ENCODE results near the gene IBTK. TPM values are rescaled to one million over a fixed set of nuclear protein-coding genes. Genes with fewer than 3 reads are reported as not detected.

The IBTK gene
- total and polyA plus RNA-seq, 2 of the 4 experiments (the other 2 are of a cell fraction), result 9.7 to 45.0 TPM

GRCh38 chr6:82217018-82217586 is 30.4 kb downstream of the IBTK start:
- H2BK120ac ChIP-seq (ENCODE audit: low read depth, low read length), result no peak overlapping the region
- no peak overlapping the region for H3K27ac ChIP-seq (ENCODE audit: insufficient read depth, low read length)
- TF ChIP-seq NFE2L2 (IDR thresholded peaks at IDR 0.05; ENCODE audit: low read depth, low read length), result no peak
- no peak for TF ChIP-seq USF2 (IDR thresholded peaks at IDR 0.05; ENCODE audit: low read depth, low read length)
- no peak for TF ChIP-seq BHLHE40 (IDR thresholded peaks at IDR 0.05; ENCODE audit: low read depth, low read length)
- no peak for TF ChIP-seq MAFK (IDR thresholded peaks at IDR 0.05; ENCODE audit: low read depth, low read length)
- TF ChIP-seq RCOR1 (IDR thresholded peaks at IDR 0.05; ENCODE audit: insufficient replicate concordance, low read length), result no peak
- TF ChIP-seq CTCF (conservative IDR thresholded peaks at IDR 0.05; ENCODE audit: low read depth, low read length), result no peak
- no peak for TF ChIP-seq CHD1 (IDR thresholded peaks at IDR 0.05; ENCODE audit: low read depth, low read length)
- no peak for TF ChIP-seq POLR2A (IDR thresholded peaks at IDR 0.05; ENCODE audit: low read depth, low read length)
- no peak for TF ChIP-seq CEBPB (IDR thresholded peaks at IDR 0.05; ENCODE audit: low read depth, low read length)
- no peak for TF ChIP-seq RFX5 (IDR thresholded peaks at IDR 0.05; ENCODE audit: low read depth, low read length)
- TF ChIP-seq MAZ (IDR thresholded peaks at IDR 0.05; ENCODE audit: borderline replicate concordance, low read depth, low read length), result no peak
- no peak for TF ChIP-seq RAD21 (IDR thresholded peaks at IDR 0.05; ENCODE audit: low read length)
- no peak for TF ChIP-seq ELK1 (IDR thresholded peaks at IDR 0.05; ENCODE audit: borderline replicate concordance, low read depth, low read length)
- no peak for TF ChIP-seq FOS (IDR thresholded peaks at IDR 0.05; ENCODE audit: low read depth, low read length)
- no peak for TF ChIP-seq SMC3 (IDR thresholded peaks at IDR 0.05; ENCODE audit: low read depth, low read length)
- TF ChIP-seq MXI1 (IDR thresholded peaks at IDR 0.05; ENCODE audit: borderline replicate concordance, low read depth, low read length), result no peak
- no peaks in the 10 kb centered on the region for H3K9me1 ChIP-seq (ENCODE audit: insufficient read depth, low read length)
- no peak overlapping the region for H3K4me2 ChIP-seq (ENCODE audit: low read depth, low read length)
- H2BK5ac ChIP-seq (ENCODE audit: low read depth, low read length, poor library complexity, severe bottlenecking), result no peak overlapping the region
- H3K79me1 ChIP-seq (ENCODE audit: low read depth in 1 of 2, low read length in 2 of 2), result peaks cover 10 to 11% of the 10 kb centered on the region in 2 experiments; a peak in 2 of 4 replicates
- in situ Hi-C loops (cut with MboI; ENCODE audit: low sequenced_read_pairs) (no loop called here), dilution Hi-C loops (cut with HindIII; ENCODE audit: low sequenced_read_pairs, unreplicated experiment) (no loop called here), intact Hi-C loops (cut with micrococcal nuclease) (no loop called here)
- no peaks in the 10 kb centered on the region for H3K4me1 ChIP-seq (ENCODE audit: control insufficient read depth, insufficient read depth, low read length)
- BruUV-seq (replicated peaks), result no TSS peak
- no peak overlapping the region for H2AFZ ChIP-seq (replicated peaks; ENCODE audit: low read length, poor library complexity)
- H4K8ac ChIP-seq (ENCODE audit: low read depth in 2 of 2, low read length in 2 of 2), result no peak overlapping the region
- no peak overlapping the region for H4K5ac ChIP-seq (ENCODE audit: low read depth, low read length)
- ATAC-seq (ENCODE audit: low read depth), result no peak
- no peak overlapping the region for H3K4me3 ChIP-seq (ENCODE audit: insufficient read depth, low read depth, low read length)
- no peak overlapping the region for H2AK5ac ChIP-seq (ENCODE audit: low read depth, low read length)
- CTCF ChIA-PET, result no interaction called here
- WGBS, 2 experiments (ENCODE audit: extremely low coverage in 2 of 2, insufficient read length in 1 of 2), result no CpG with 5 or more reads among the region's 1 CpG
- no peak overlapping the region for H2BK20ac ChIP-seq (ENCODE audit: low read depth, low read length)
- no peak overlapping the region for H3K56ac ChIP-seq (ENCODE audit: extremely low read depth, insufficient read depth, low read length)
- no peak overlapping the region for H3K18ac ChIP-seq (ENCODE audit: low read depth, low read length)
- H3K4ac ChIP-seq (ENCODE audit: low read depth, low read length), result no peak overlapping the region
- no peak overlapping the region for H3K14ac ChIP-seq (replicated peaks; ENCODE audit: low read depth, low read length)
- no peaks in the 10 kb centered on the region for H3K27me3 ChIP-seq (ENCODE audit: control insufficient read depth, insufficient read depth, low read length)
- no peak overlapping the region for H2AK9ac ChIP-seq (replicated peaks; ENCODE audit: low read depth, low read length, poor library complexity)
- no peak overlapping the region for H3K9ac ChIP-seq (ENCODE audit: low read depth, low read length)
- no peak overlapping the region for H2BK15ac ChIP-seq (ENCODE audit: low read depth, low read length)
- DNase-seq, result no peak
- no peaks in the 10 kb centered on the region for H4K20me1 ChIP-seq (ENCODE audit: insufficient read depth, low read length)
- no peak overlapping the region for H4K91ac ChIP-seq (ENCODE audit: insufficient read depth, low read depth, low read length)
- no peaks in the 10 kb centered on the region for H3K9me3 ChIP-seq (ENCODE audit: control insufficient read depth, insufficient read depth, low read length)
- POLR2A ChIA-PET (ENCODE audit: unreplicated experiment), result no interaction called here
- peaks cover 24% of the 10 kb centered on the region for H3K36me3 ChIP-seq (ENCODE audit: control insufficient read depth, insufficient read depth, low read length)
- no peak overlapping the region for H3K23ac ChIP-seq (ENCODE audit: low read depth, low read length)

Measured in IMR-90 (cell line).